ENCODE results near the gene LYZL4.

Gene LYZL4

DNA sequence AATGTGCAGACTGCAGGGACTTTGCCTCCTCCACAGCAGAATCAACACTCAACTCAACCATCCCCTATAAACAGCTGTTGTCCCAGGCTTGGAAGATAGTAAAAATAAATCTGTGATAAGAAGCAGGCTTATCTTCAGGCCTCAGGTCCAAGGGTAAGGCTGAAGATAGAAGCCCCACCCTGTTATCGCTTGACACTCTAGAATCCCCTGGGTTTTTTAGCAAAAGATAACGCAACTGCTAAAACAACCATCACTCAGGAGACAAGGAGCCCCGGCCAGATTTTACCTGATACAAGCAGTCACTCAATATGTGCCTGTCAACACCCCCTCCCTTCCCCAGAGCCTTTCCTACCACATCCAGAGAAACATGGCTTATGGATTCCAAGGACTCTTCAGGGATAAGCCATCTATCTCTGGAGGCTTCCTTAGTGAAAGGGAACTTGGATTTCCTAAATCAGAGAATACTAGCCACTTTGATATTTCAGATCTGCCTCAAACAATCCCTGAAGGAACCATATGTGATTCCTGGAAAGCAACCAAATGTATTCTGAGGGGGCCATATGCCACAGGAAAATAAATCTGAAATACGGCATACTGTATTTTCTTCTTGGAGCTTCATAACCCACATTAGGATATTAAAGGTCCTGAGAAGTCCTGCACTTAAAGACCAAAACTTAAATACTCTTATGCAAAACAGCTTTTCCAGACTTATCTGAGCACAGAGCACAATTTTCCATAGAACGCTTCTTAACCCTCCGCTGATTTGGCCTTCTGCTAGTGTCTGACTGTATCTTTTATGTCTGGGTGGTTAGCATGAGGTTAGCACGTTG is 60.4 kb downstream of the LYZL4 start:
- TF ChIP-seq, protein P1, sequence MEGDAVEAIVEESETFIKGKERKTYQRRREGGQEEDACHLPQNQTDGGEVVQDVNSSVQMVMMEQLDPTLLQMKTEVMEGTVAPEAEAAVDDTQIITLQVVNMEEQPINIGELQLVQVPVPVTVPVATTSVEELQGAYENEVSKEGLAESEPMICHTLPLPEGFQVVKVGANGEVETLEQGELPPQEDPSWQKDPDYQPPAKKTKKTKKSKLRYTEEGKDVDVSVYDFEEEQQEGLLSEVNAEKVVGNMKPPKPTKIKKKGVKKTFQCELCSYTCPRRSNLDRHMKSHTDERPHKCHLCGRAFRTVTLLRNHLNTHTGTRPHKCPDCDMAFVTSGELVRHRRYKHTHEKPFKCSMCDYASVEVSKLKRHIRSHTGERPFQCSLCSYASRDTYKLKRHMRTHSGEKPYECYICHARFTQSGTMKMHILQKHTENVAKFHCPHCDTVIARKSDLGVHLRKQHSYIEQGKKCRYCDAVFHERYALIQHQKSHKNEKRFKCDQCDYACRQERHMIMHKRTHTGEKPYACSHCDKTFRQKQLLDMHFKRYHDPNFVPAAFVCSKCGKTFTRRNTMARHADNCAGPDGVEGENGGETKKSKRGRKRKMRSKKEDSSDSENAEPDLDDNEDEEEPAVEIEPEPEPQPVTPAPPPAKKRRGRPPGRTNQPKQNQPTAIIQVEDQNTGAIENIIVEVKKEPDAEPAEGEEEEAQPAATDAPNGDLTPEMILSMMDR (IDR thresholded peaks at IDR 0.05) = no peak

DNA sequence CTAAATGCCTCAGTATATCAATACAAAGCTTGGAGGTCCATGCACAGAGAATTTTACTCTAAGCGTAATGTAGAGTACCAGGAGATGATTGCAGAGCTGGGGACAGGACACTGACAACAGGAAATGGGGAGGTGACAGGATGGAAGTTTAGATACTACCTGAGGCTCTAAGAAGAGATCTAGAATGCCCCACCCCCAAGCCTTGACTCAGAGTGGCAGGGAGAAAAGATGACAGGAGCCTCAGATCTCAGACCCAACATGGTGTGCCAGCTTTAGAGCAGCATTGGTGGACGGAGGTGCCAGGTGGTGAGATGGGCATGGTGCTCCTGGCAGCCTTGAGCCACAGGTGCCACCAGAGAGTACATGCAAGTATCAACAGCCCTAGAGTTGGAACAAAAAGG is 62.5 kb downstream of the LYZL4 start:
- TF ChIP-seq, protein P1 (IDR thresholded peaks at IDR 0.05) = no peak

All from LNCAP (cell line).